ENCODE data around the gene LBX2.

Gene LBX2

DNA sequence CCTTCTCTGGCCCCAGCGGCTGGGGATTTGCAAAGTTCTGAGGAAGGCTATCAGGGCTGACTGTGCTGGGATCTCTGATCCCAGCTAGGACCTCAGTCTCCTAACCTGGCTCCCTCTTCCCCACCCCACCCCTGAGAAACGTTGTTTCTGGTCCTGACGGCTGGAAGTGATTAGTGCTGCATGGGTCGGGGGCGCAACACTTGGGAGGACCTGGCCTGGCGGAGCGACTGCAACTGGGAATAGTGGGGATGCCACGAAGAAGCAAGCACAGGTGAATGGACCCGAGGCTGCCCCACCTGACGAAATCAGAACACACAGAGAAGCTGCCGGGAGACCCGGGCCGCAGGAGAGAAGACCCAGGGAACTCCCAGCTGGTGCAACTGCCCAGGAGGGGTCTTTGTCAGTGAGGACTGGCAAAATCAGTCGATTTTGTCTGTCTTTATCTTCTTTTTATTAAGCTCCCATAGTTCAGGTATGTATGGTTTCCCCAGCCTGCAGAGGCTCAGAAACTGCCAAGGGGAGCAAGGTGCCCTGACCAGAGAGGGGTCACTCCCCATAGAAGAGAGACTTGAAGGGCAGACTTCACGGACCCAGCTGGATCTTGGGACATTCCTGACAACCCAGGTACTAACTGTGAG lies 656 bp upstream of the LBX2 start (continued):
- TF ChIP-seq CSDC2 (CRISPR knock-in tag; IDR thresholded peaks at IDR 0.05) (no peak), ZNF70 (CRISPR knock-in tag; IDR thresholded peaks at IDR 0.05) (no peak), SNAI2 (CRISPR knock-in tag; IDR thresholded peaks at IDR 0.05) (no peak)
- TF ChIP-seq, protein P1, sequence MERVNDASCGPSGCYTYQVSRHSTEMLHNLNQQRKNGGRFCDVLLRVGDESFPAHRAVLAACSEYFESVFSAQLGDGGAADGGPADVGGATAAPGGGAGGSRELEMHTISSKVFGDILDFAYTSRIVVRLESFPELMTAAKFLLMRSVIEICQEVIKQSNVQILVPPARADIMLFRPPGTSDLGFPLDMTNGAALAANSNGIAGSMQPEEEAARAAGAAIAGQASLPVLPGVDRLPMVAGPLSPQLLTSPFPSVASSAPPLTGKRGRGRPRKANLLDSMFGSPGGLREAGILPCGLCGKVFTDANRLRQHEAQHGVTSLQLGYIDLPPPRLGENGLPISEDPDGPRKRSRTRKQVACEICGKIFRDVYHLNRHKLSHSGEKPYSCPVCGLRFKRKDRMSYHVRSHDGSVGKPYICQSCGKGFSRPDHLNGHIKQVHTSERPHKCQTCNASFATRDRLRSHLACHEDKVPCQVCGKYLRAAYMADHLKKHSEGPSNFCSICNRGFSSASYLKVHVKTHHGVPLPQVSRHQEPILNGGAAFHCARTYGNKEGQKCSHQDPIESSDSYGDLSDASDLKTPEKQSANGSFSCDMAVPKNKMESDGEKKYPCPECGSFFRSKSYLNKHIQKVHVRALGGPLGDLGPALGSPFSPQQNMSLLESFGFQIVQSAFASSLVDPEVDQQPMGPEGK (CRISPR knock-in tag; IDR thresholded peaks at IDR 0.05; ENCODE audit: borderline replicate concordance) = no peak

DNA sequence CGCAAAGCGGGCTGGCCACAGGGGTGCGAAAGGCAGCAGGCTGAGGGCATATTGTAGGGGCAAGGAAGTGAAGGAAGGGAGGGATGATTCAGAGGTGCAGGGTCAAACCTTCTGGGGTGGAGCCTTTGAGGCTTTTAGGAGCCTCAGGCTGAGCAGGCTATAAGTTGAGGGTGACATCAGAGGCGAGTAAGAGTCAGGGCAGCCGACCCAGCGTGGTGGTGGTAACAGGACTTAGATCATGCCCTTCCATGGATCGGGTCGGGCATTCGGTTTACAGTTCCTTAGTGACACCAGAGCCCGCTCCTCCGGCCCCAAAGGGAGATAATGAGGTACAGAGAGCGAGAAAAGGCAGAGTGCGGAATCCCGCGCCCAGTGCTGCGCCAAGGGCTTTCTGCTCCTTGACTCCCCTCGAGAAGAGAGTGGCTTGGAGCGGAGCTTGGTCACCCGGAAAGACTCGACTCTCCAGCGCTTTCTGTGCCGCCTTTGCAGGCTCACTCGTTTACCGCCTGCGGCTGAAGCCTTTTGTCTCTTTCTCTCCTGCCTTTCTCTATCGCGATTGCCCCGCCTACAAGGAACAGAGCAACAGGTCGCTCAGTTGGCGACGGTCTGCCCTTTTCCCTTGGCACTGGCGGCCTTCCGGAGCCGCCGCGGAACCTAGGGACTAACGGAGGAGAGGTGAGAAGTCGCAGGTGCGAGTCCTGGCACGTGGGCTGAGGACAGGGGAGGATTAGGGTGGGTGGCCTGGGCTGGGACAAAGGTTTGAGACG lies 720 bp downstream of the LBX2 start:
- peak; percentile 33 for ATAC-seq
- TF ChIP-seq, protein P2, sequence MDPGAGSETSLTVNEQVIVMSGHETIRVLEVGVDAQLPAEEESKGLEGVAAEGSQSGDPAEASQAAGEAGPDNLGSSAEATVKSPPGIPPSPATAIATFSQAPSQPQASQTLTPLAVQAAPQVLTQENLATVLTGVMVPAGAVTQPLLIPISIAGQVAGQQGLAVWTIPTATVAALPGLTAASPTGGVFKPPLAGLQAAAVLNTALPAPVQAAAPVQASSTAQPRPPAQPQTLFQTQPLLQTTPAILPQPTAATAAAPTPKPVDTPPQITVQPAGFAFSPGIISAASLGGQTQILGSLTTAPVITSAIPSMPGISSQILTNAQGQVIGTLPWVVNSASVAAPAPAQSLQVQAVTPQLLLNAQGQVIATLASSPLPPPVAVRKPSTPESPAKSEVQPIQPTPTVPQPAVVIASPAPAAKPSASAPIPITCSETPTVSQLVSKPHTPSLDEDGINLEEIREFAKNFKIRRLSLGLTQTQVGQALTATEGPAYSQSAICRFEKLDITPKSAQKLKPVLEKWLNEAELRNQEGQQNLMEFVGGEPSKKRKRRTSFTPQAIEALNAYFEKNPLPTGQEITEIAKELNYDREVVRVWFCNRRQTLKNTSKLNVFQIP (CRISPR knock-in tag; IDR thresholded peaks at IDR 0.05; ENCODE audit: borderline replicate concordance, low read depth) = no peak
- no peak for TF ChIP-seq ZNF8 (CRISPR knock-in tag; IDR thresholded peaks at IDR 0.05)
- TF ChIP-seq BACH2 (CRISPR knock-in tag; IDR thresholded peaks at IDR 0.05; ENCODE audit: borderline replicate concordance) = no peak
- no peak for TF ChIP-seq ARNTL (CRISPR knock-in tag; IDR thresholded peaks at IDR 0.05; ENCODE audit: borderline replicate concordance, low read depth)
- no peak for TF ChIP-seq ZFP30 (CRISPR knock-in tag; IDR thresholded peaks at IDR 0.05)
- TF ChIP-seq CSDC2 (CRISPR knock-in tag; IDR thresholded peaks at IDR 0.05) = no peak

DNA sequence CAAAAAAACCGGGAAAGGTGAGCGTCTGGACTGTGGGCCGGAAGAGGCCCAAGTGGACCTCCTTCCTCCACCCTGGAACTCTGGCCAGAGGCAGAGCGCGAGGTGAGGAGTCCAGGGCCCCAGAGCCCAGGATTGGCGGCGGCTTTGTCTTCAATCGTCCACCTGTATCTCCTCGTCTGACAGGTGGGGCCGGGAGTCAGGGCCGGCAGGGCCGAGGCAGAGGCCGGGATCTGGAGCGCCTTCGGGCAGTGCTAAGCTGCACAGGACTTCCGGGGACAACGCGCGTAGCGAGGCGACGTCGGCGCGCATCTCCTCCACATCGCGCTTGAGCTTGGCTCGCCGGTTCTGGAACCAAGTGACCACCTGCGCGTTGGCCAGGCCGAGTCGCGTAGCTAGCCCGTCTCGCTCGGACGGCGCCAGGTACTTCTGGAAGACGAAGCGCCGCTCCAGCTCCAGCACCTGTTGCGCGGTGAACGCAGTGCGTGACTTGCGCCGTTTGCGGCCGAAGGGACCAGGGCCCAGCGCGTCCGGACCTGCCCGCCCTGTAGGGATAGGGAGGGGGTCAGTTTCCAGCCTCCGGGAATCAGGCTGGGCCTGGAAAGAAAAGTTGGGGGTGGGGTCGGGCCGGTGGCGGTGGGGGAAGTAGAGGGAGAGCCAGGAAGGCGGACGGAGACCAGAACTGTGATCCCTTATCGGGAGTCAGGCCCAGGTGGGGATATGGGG lies 1.5 kb downstream of the LBX2 start:
- ATAC-seq = no peak
- no peak for TF ChIP-seq ZNF565 (CRISPR knock-in tag; conservative IDR thresholded peaks at IDR 0.05; ENCODE audit: low read depth)
- no peak for TF ChIP-seq ESRRG (CRISPR knock-in tag; IDR thresholded peaks at IDR 0.05)
- no peak for TF ChIP-seq GLIS3 (CRISPR knock-in tag; IDR thresholded peaks at IDR 0.05)
- TF ChIP-seq, protein P1 (CRISPR knock-in tag; IDR thresholded peaks at IDR 0.05; ENCODE audit: borderline replicate concordance) = no peak
- no peak for TF ChIP-seq CSDC2 (CRISPR knock-in tag; IDR thresholded peaks at IDR 0.05)
- TF ChIP-seq TOX (CRISPR knock-in tag; IDR thresholded peaks at IDR 0.05; ENCODE audit: borderline replicate concordance) = no peak
- TF ChIP-seq ZNF70 (CRISPR knock-in tag; IDR thresholded peaks at IDR 0.05) = no peak
- TF ChIP-seq ZFP30 (CRISPR knock-in tag; IDR thresholded peaks at IDR 0.05) = no peak
- no peak for TF ChIP-seq RARB (CRISPR knock-in tag; IDR thresholded peaks at IDR 0.05)
- TF ChIP-seq TCF4 (CRISPR knock-in tag; IDR thresholded peaks at IDR 0.05; ENCODE audit: borderline replicate concordance) = no peak
- TF ChIP-seq ARNTL (CRISPR knock-in tag; IDR thresholded peaks at IDR 0.05; ENCODE audit: borderline replicate concordance, low read depth) = no peak
- TF ChIP-seq PPARA (CRISPR knock-in tag; IDR thresholded peaks at IDR 0.05; ENCODE audit: borderline replicate concordance) = no peak
- TF ChIP-seq ZFP3 (CRISPR knock-in tag; IDR thresholded peaks at IDR 0.05) = no peak

DNA sequence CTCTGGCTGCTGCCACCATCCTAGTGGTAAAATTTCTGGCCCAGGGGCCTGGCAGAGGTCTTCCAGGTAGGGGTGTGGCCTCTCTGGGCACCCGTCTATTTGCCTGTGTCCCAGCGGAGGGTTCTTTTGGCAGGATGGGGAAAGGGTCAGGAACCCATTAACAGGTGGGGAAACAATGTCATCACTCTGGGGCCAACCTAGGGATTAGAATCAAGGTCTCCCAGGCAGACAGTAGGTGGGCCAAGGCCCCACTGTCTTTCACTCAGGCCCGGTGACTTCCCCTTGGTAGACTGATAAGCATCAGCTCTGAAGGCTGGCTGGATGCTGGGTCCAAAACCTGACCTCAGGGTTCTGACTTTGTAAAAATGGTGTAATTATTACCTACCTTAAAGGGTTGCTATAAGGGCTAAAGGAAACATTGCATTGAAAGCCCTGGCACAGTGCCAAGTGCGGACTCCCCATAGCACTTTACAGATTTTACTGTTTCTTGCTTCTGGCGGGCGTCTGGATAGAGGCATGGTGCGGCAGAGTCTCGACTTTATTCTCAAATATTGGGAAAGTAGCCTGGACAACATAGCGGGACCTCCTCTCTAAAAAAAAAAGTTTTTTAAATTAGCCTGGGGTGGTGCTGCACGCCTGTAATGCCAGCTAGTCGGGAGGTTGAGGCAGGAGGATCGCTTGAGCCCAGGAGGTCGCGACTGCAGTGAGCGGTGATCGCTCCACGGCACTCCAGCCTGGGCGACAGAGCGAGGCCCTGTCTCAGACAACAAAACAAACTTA lies 2.2 kb downstream of the LBX2 start:
- ATAC-seq = no peak
- TF ChIP-seq ZFP30 (CRISPR knock-in tag; IDR thresholded peaks at IDR 0.05) = no peak

DNA sequence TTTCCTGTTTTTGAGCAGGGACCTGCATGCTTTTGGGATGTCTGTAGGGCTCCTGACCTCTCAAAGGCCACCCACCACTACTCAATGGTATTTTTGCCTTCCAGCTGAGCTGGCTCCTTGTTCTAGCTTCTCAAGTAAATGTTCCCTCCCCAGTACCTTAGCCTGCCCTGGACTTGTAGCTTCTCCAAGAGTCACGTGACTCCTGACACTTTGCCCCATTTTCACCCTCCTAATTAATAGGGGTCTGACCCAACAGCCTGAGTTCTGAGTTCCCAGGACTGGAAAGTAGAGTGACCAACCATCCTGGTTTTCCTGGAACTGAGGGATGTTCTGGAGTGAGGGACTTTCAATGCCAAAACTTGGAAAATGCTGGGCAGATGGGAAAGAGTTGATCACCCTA lies 4.0 kb downstream of the LBX2 start:
- TF ChIP-seq BACH2 (CRISPR knock-in tag; IDR thresholded peaks at IDR 0.05; ENCODE audit: borderline replicate concordance) (no peak), TOX (CRISPR knock-in tag; IDR thresholded peaks at IDR 0.05; ENCODE audit: borderline replicate concordance) (no peak), GLIS3 (CRISPR knock-in tag; IDR thresholded peaks at IDR 0.05) (no peak)
- ATAC-seq = no peak
